ENCODE measurements around the gene HNRNPA3.

GRCh38 chr2:177260379-177260778 lies 47.8 kb downstream of the HNRNPA3 start:
- TF ChIP-seq EZH2phosphoT487 (IDR thresholded peaks at IDR 0.05; ENCODE audit: borderline replicate concordance), result no peak
- TF ChIP-seq, protein P1, sequence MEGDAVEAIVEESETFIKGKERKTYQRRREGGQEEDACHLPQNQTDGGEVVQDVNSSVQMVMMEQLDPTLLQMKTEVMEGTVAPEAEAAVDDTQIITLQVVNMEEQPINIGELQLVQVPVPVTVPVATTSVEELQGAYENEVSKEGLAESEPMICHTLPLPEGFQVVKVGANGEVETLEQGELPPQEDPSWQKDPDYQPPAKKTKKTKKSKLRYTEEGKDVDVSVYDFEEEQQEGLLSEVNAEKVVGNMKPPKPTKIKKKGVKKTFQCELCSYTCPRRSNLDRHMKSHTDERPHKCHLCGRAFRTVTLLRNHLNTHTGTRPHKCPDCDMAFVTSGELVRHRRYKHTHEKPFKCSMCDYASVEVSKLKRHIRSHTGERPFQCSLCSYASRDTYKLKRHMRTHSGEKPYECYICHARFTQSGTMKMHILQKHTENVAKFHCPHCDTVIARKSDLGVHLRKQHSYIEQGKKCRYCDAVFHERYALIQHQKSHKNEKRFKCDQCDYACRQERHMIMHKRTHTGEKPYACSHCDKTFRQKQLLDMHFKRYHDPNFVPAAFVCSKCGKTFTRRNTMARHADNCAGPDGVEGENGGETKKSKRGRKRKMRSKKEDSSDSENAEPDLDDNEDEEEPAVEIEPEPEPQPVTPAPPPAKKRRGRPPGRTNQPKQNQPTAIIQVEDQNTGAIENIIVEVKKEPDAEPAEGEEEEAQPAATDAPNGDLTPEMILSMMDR (conservative IDR thresholded peaks at IDR 0.05; ENCODE audit: low read length), result no peak
